Subcutaneous abdominal adipose tissue (tissue), 5 donors: ENCODE measurements around the gene STK25.

ENCODE experiments used
- H3K27ac ChIP-seq: one replicate; pipeline ENCODE4 v1.7.0; 2013; ENCODE audit warnings: low read depth, mild to moderate bottlenecking, inconsistent platforms, low read length, moderate library complexity
- H3K27me3 ChIP-seq, 5 donors: one replicate each; pipeline ENCODE4 v1.7.0; 2013; ENCODE audit warnings: low read length in 5 of 5, inconsistent platforms in 1 of 5; ENCODE audit not compliant: control insufficient read depth in 5 of 5, insufficient read depth in 4 of 5
- H3K36me3 ChIP-seq, 5 donors: one replicate each; pipeline ENCODE4 v1.7.0; 2013; ENCODE audit warnings: low read length in 5 of 5; ENCODE audit not compliant: control insufficient read depth in 5 of 5, insufficient read depth in 5 of 5
- H3K4me1 ChIP-seq, 5 donors: one replicate each; pipeline ENCODE4 v1.7.0; 2013; ENCODE audit warnings: low read length in 5 of 5, mild to moderate bottlenecking in 3 of 5, moderate library complexity in 1 of 5; ENCODE audit not compliant: control insufficient read depth in 5 of 5, insufficient read depth in 5 of 5
- H3K4me3 ChIP-seq, 5 donors: one replicate each; pipeline ENCODE4 v1.7.0; 2013; ENCODE audit warnings: low read length in 5 of 5, low read depth in 1 of 5
- H3K9ac ChIP-seq, 5 donors: one replicate each; pipeline ENCODE4 v1.7.0; 2013; ENCODE audit warnings: low read length in 5 of 5, mild to moderate bottlenecking in 4 of 5, moderate library complexity in 3 of 5
- H3K9me3 ChIP-seq, 5 donors: one replicate each; pipeline ENCODE4 v1.7.0; 2013; ENCODE audit warnings: low read length in 5 of 5; ENCODE audit not compliant: control insufficient read depth in 5 of 5
- donor health status: healthy.
- donor health status: healthy.
- donor health status: healthy.
- donor health status: healthy.
- donor health status: healthy.

STK25 gene

GRCh38 chr2:241548451-241548835, 40.1 kb upstream of the STK25 start:
- Histone ChIP-seq H3K27me3 (peaks cover 0 to 4% (median 0%) of the 10 kb centered on the region in 5 donors), H3K4me1 (peaks cover 9 to 52% (median 38%) of the 10 kb centered on the region in 5 donors), H3K9me3 (no peaks in the 10 kb centered on the region)

DNA sequence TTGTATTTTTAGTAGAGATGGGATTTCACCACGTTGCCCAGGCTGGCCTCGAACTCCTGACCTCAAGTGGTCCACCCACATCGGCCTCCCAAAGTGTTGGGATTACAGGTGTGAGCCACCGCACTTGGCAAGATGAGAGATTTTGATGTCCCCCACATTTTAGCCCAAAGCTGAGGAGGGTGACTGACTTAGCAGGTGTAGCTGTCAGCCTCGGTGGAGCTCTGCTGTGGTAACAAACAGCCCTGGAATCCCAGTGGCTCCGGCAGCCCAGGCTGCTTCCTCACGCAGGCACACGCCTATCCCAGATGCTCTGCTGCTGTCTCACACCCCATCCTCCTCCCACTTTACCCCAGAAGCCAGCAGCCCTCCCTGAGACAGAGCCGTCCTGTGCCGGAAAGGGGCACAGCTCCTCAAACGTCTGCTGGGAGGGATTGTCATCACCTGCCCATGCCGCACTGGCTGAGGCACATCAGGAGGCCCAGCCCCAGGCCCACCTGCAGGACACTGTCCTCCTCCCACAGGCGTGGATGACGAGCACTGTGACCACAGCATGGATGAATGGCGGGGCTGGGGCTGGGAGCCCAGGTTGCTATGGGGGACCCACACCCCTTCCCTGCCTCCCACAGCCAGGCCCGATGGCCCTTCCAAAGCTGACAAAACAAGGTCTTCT, 39.5 kb upstream of the STK25 start:
- Histone ChIP-seq H3K36me3 (no peaks in the 10 kb centered on the region), H3K9ac (no peak overlapping the region), H3K27ac (no peak overlapping the region), H3K4me1 (peaks cover 9 to 49% (median 35%) of the 10 kb centered on the region in 5 donors), H3K9me3 (no peaks in the 10 kb centered on the region), H3K4me3 (no peak overlapping the region), H3K27me3 (peaks cover 0 to 4% (median 0%) of the 10 kb centered on the region in 5 donors)

More at GRCh38 chr2:241548451-241548835, 40.1 kb upstream of the STK25 start:
- Histone ChIP-seq H3K4me3 (no peak overlapping the region), H3K27ac (no peak overlapping the region), H3K36me3 (no peaks in the 10 kb centered on the region), H3K9ac (no peak overlapping the region)

- Histone ChIP-seq H3K9me3 (no peaks in the 10 kb centered on the region), H3K9ac (peak overlapping the region in 2 of 5 donors; percentile 0 to 23), H3K4me3 (peak overlapping the region in 1 of 5 donors; percentile 1), H3K4me1 (peaks cover 7 to 45% (median 25%) of the 10 kb centered on the region in 5 donors), H3K27me3 (peaks cover 0 to 4% (median 0%) of the 10 kb centered on the region in 5 donors), H3K36me3 (no peaks in the 10 kb centered on the region), H3K27ac (no peak overlapping the region)
These were observed 38.6 kb upstream of the STK25 start for GRCh38 chr2:241546771-241547498.

DNA sequence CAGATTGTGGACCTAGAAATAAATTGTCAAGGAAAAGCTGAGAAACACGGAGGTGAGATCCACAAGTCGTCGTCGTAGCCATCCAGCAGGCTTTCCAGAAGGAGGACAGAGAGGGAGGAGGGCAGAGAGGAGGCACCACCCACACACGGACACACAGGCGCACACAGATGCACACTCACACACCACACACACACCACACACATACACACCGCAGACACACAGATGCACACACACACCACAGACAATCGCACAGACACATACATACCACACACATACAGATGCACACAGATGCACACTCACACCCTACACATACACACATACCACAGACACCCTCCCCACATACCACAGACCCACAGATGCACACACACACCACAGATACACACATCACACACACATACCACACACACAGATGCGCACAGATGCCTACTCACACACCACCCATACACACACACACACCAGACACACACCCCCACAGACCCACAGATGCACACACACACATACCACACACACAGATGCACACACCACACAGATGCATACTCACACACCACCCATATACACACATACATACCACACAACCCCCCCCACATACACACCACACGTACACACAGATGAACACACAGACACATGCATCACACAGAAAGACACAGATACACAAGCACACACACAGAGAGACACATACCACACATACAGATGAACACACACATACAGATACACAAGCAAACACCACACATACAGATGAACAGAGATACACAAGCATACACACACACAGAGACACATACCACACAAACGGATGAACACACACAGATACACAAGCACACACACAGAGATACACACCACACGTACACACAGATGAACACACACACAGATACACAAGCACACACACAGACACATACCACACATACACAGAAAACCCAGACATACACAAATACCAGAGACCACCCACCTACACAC, 37.4 kb upstream of the STK25 start:
- no peak overlapping the region for H3K4me3 ChIP-seq
- no peak overlapping the region for H3K9ac ChIP-seq
- H3K27me3 ChIP-seq = peaks cover 0 to 4% (median 0%) of the 10 kb centered on the region in 5 donors
- no peak overlapping the region for H3K27ac ChIP-seq
- no peaks in the 10 kb centered on the region for H3K9me3 ChIP-seq
- no peaks in the 10 kb centered on the region for H3K36me3 ChIP-seq
- peaks cover 7 to 43% (median 32%) of the 10 kb centered on the region in 5 donors for H3K4me1 ChIP-seq

GRCh38 chr2:241545106-241545505, 36.7 kb upstream of the STK25 start:
- peaks cover 0 to 4% (median 0%) of the 10 kb centered on the region in 5 donors for H3K27me3 ChIP-seq
- H3K27ac ChIP-seq = no peak overlapping the region

DNA sequence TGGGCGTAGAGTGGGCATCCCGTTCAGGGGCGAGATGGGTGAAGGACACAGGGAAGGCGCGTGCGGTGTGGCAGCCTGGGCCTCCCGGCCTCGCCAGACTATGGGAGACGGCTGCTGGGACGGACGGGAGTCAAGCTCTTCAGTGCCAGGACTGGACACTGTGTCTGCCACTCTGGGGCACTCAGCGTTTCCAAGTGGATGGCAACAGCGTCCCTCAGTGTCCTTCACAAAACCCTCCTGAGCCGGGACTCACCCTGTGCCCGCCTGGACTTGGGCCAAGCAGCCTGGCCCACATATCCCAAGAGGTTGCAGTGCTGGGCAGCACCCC, 33.9 kb upstream of the STK25 start:
- Histone ChIP-seq H3K27me3 (peaks cover 0 to 4% (median 0%) of the 10 kb centered on the region in 5 donors), H3K36me3 (no peaks in the 10 kb centered on the region), H3K4me3 (peak overlapping the region in 1 of 5 donors; percentile 59), H3K9ac (no peak overlapping the region), H3K4me1 (peaks cover 5 to 38% (median 34%) of the 10 kb centered on the region in 5 donors), H3K9me3 (no peaks in the 10 kb centered on the region), H3K27ac (no peak overlapping the region)

More at GRCh38 chr2:241545106-241545505, 36.7 kb upstream of the STK25 start:
- Histone ChIP-seq H3K9ac (no peak overlapping the region), H3K4me1 (peaks cover 7 to 43% (median 36%) of the 10 kb centered on the region in 5 donors), H3K9me3 (no peaks in the 10 kb centered on the region), H3K4me3 (no peak overlapping the region), H3K36me3 (no peaks in the 10 kb centered on the region)

- H3K9me3 ChIP-seq = no peaks in the 10 kb centered on the region
- H3K27ac ChIP-seq = no peak overlapping the region
- peaks cover 0 to 4% (median 0%) of the 10 kb centered on the region in 5 donors for H3K27me3 ChIP-seq
- peaks cover 0 to 32% (median 28%) of the 10 kb centered on the region in 5 donors for H3K4me1 ChIP-seq
- no peaks in the 10 kb centered on the region for H3K36me3 ChIP-seq
- H3K9ac ChIP-seq = no peak overlapping the region
- peak overlapping the region in 4 of 5 donors; percentile 17 to 59 (median 30) for H3K4me3 ChIP-seq
These were observed 33.3 kb upstream of the STK25 start for GRCh38 chr2:241541564-241542277.

DNA sequence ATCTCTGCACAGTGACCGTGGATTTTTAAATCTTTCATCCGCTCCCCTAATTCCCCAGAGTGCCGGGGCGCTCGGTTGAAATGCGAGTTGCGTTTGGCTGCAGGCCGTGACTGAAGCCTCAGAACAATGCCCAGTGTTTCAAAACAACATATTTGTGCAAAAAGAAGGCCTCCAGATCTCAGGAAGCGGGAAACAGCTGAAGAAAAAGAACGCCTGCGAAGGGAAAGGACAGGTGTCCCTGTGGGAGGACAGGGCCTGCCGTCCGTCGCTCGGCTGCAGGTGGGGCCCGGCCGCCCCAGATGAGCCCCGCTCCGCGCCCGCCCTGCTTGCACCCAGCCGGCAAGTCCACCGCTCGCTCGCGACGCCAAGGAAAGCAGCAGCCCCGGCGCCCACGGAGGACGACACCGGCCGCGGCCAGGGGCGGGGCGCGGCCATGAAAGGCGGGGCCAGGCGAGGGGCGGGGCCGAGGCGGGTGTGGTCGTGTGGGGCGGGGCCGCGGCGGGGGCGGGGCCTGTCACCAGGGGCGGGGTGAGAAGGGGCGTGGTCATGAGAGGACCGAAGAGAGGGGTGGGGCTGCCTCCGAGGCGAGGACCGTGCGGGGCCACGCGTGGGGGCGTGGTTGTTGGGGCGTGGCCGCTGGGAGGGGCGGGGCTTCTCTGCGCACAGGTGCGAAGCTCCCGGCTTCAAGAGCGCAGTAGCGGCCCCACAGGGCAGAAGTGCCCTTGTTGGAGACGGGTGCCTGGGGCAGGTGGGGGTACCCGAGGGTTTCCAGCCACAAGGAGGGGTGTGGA, 32.6 kb upstream of the STK25 start:
- Histone ChIP-seq H3K4me3 (peak overlapping the region; percentile 54 to 72 (median 61)), H3K36me3 (no peaks in the 10 kb centered on the region), H3K4me1 (peaks cover 0 to 30% (median 26%) of the 10 kb centered on the region in 5 donors), H3K27ac (no peak overlapping the region), H3K9me3 (no peaks in the 10 kb centered on the region), H3K9ac (peak overlapping the region in 2 of 5 donors; percentile 45 to 54), H3K27me3 (peaks cover 0 to 4% (median 0%) of the 10 kb centered on the region in 5 donors)

- Histone ChIP-seq H3K36me3 (no peaks in the 10 kb centered on the region), H3K9ac (peak overlapping the region in 2 of 5 donors; percentile 45 to 54), H3K4me1 (peaks cover 0 to 27% (median 23%) of the 10 kb centered on the region in 5 donors), H3K4me3 (peak overlapping the region; percentile 54 to 72 (median 61)), H3K9me3 (no peaks in the 10 kb centered on the region), H3K27me3 (no peaks in the 10 kb centered on the region), H3K27ac (no peak overlapping the region)
These were observed 32.0 kb upstream of the STK25 start for GRCh38 chr2:241540401-241540770.
